HEK293T (cell line): ENCODE results near the gene EML6.

Source experiments
- ARNT ChIP-seq: fragments of 450-650 bp; IDR thresholded peaks from 2 replicates; pipeline ENCODE4 v1.6.1; 2017; ENCODE audit warnings: mild to moderate bottlenecking
- BHLHE40 ChIP-seq: fragments of 450-650 bp; IDR thresholded peaks from 2 replicates; pipeline ENCODE4 v1.6.1; 2016; ENCODE audit warnings: mild to moderate bottlenecking, moderate library complexity, borderline replicate concordance
- ELF4 ChIP-seq: fragments of 450-650 bp; IDR thresholded peaks from 2 replicates; pipeline ENCODE4 v1.6.1; 2017; ENCODE audit warnings: antibody characterized with exemption
- FOXA1 ChIP-seq: fragments of 450-650 bp; IDR thresholded peaks from 2 replicates; pipeline ENCODE4 v1.6.1; 2016; ENCODE audit warnings: mild to moderate bottlenecking
- FOXK2 ChIP-seq: fragments of 450-650 bp; IDR thresholded peaks from 2 replicates; pipeline ENCODE4 v1.6.1; 2016; ENCODE audit warnings: mild to moderate bottlenecking
- FOXM1 ChIP-seq: fragments of 450-650 bp; IDR thresholded peaks from 2 replicates; pipeline ENCODE4 v1.6.1; 2017; ENCODE audit warnings: mild to moderate bottlenecking, borderline replicate concordance
- HDGF ChIP-seq: fragments of 450-650 bp; IDR thresholded peaks from 2 replicates; pipeline ENCODE4 v1.6.1; 2017; ENCODE audit warnings: antibody characterized with exemption, borderline replicate concordance
- LEF1 ChIP-seq: fragments of 450-650 bp; IDR thresholded peaks from 2 replicates; pipeline ENCODE4 v1.6.1; 2017; ENCODE audit warnings: mild to moderate bottlenecking, borderline replicate concordance
- NFRKB ChIP-seq: fragments of 450-650 bp; IDR thresholded peaks from 2 replicates; pipeline ENCODE4 v1.6.1; 2016; ENCODE audit warnings: mild to moderate bottlenecking, moderate library complexity
- SP1 ChIP-seq: fragments of 450-650 bp; IDR thresholded peaks from 2 replicates; pipeline ENCODE4 v1.6.1; 2017
- SUZ12 ChIP-seq: fragments of 450-650 bp; IDR thresholded peaks from 2 replicates; pipeline ENCODE4 v1.6.1; 2016; ENCODE audit warnings: mild to moderate bottlenecking
- TARDBP ChIP-seq: fragments of 450-650 bp; IDR thresholded peaks from 2 replicates; pipeline ENCODE4 v1.6.1; 2016
- ZNF384 ChIP-seq: fragments of 450-650 bp; IDR thresholded peaks from 2 replicates; pipeline ENCODE4 v1.6.1; 2016
- TF ChIP-seq, protein P1 (sequence below): fragments of 450-650 bp; IDR thresholded peaks from 2 replicates; pipeline ENCODE4 v1.6.1; 2016

DNA sequence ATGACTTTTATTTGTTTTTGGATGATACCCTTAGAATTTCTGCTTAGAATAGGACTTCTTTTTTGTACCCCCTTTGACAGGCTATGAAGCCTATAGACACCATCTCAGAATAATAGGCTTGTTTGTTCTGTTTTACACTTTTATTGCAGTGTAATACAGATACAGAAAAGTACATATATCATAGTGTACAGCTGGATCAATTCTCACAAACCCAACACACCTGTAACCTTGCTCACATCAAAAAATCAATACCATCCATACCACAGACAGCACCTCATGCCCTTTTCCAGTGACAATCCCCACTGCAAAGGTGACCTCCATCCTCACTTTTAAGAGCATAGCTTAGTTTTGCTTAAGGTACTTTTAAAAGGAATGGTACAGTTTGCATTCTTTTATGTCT is 14.8 kb downstream of the EML6 start:
- no peak for TF ChIP-seq ARNT
- no peak for TF ChIP-seq TARDBP
- TF ChIP-seq SUZ12 = no peak
- TF ChIP-seq FOXM1 = no peak
- no peak for TF ChIP-seq FOXA1
- no peak for TF ChIP-seq SP1
- TF ChIP-seq LEF1 = no peak
- no peak for TF ChIP-seq ZNF384
- no peak for TF ChIP-seq HDGF
- no peak for TF ChIP-seq FOXK2
- TF ChIP-seq BHLHE40 = no peak
- no peak for TF ChIP-seq ELF4
- TF ChIP-seq NFRKB = no peak
- TF ChIP-seq, protein P1, sequence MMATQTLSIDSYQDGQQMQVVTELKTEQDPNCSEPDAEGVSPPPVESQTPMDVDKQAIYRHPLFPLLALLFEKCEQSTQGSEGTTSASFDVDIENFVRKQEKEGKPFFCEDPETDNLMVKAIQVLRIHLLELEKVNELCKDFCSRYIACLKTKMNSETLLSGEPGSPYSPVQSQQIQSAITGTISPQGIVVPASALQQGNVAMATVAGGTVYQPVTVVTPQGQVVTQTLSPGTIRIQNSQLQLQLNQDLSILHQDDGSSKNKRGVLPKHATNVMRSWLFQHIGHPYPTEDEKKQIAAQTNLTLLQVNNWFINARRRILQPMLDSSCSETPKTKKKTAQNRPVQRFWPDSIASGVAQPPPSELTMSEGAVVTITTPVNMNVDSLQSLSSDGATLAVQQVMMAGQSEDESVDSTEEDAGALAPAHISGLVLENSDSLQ = no peak
